Measurements from ENCODE around the gene C20orf96.
"Not testable (repeated sequence)": the region's sequence is repeated elsewhere in the genome, so short reads cannot be mapped to it uniquely, and the experiment has no call there.

Gene C20orf96, protein sequence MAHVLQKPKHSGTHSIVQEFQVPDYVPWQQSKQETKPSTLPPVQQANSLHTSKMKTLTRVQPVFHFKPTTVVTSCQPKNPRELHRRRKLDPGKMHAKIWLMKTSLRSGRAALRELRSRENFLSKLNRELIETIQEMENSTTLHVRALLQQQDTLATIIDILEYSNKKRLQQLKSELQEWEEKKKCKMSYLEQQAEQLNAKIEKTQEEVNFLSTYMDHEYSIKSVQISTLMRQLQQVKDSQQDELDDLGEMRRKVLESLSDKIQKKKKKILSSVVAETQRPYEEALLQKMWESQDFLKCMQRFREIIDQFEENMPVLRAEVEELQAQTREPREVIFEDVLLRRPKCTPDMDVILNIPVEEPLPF

DNA sequence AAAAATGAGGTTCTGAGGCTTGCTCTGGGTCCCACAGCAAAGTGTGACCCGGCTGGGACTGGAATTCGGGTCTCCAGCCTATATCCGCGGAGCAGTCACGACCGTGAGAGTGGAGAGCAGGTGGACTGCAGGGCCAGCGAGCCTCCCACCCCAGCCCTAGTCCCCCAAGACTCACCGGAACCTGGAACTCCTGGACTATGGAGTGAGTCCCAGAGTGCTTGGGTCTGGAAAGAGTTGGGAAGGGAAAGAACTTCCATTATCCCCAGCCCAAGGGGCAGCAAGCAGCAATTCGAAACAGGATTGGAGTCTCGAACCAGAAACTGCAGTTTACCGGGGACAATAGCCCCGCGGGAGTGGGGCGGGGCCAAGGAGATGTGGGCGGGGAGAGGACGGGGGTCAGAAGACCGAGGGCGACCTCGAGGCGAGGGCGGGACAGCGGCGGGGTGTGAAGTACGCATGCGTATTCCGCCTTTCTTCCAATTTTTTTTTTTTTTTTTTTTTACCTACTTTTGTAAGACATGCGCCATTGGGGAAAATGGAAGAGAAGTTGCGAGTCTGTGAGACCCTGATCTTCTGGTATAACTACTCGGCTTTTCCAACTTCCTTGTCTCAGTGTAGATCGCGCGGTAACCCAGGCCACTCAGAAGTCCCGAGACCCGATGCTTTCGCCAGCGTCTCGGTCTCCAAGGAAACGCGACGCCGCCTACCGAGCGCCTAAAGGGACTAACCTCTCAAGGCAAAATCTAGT, at the start of gene C20orf96:
TSS of gene C20orf96 (minus strand) at position 667 of the 748 bp plus-strand sequence. CDS start at position 527, 140 bp downstream.
- DNase-seq = peak; percentile 96

DNA sequence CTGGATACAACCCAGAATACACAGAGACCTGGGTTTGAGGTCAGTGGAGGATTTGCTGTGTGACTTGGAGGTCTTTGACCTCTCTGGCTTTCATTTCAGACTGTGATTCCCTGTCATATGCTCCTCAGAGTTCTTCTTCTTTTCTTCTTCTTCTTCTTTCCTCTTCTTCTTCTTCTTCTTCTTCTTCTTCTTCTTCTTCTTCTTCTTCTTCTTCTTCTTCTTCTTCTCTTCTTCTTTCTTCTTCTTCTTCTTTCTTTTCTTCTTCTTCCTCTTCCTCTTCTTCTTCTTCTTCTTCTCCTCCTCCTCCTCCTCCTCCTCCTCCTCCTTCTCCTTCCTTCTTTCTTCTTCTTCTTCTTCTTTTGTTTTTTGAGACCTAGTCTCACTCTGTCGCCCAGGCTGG, 45.5 kb upstream of the C20orf96 start:
- not testable (repeated sequence) for DNase-seq

DNA sequence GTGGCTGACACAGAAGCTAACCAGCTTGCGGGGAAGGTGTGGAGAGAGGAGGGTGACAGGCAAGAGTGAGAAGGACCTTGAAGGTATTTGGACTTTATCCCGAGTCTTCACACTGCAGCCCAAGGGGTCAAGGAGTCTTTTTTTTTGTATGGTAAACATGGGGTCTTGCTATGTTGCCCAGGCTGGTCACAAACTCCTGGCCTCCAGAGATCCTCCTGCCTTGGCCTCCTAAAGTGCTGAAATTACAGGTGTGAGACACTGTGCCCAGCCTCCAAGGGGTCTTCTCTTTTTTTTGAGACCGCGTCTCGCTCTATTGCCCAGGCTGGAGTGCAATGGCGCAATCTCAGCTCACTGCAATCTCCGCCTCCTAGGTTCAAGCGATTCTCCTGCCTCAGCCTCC, 44.0 kb upstream of the C20orf96 start:
- DNase-seq = no peak

DNA sequence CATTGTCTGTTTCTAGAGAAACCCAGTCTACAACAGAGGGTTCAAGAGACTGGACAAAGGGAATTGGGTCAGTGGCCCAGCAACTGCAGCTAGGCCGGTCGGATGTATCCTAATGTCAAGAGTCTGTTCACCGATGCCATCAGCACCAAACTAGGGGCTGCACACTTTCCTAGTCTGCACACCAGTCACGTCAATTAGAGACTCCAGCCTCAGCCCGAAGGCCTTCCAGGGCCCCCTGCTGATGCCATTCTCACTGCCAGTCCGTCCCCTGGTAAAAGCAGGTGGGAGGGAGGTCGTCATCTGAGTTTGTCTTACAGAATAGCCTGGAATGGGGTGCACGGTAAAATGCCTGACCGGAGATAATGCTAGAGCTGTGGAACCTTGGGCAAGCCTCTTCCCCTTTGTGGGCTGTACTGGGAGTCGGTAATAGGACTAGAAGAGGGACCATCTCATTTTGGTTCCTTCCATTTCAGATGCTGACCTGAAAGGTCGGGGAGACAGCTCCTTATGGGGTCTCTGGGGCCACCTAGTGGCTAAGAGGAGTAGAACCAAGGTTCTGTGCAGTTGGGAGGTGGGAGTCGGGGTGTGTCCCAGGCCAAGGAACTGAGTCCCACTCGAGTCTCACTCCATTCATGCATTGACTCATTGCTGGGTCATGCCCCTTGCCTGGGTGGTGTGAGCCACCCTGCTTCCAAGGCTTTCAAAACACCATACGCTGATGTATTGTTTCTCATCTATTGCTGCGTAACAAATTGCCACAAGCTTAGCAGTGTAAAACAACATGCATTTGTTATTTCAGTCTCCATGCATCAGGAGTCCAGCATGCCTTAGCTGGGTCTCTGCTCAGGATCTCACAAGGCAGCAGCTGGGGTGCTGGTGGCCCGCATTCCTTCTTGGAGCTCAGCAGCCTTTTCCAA, 39.9 kb upstream of the C20orf96 start:
- peak; percentile 77 for DNase-seq

DNA sequence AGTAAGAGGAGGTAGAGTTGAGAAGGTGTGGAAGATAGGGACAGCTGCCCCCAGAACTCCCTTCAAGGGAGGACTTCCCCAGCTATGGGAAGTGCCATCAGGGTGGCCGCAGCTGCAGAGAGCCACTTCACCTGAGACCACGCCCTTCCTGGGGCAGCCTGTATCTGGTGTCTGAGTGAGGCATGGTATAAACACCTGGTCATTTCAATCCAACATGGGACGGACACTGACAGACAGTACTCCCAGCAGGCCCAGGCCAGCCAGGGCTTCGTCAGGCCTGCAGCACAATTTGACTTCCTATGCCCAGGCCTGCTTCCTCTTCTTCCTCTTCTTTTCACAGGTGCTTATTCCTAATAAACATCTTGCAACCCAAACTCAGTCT, 39.3 kb upstream of the C20orf96 start:
- DNase-seq = no peak

DNA sequence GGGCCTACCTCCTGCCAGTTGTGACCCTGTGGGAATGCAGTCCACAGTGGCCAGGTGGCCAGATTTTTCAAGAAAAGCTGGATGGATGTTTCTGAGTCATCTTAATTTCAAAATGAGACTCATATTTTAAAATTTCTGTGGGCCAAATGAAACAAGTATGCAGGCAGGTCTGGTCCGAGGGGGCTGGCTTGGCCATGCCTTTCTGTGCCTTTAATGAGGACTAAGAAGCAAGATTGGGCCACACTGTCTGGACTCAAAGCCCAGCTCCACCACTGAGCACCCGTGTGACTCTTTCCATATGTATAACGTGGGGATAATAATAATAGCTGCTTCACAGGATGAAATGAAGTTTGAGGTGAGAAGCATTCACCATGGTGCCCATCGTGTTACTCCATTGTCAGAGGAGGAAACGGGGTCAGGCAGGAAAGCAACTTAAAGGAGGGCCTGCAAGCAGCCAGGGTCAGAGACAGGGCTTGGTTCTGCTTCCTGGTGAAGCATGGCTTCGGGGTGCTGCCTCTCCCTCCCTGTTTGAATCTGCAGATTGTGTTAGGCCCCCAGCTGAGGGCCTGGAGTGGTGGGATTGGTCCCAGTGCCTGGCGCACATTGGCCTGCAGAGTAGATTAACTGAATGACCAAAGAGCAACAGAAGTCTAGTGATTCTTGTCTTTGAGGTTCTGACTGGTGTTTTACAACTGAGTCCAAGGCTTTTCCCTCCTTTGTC, 38.6 kb upstream of the C20orf96 start:
- DNase-seq = no peak

DNA sequence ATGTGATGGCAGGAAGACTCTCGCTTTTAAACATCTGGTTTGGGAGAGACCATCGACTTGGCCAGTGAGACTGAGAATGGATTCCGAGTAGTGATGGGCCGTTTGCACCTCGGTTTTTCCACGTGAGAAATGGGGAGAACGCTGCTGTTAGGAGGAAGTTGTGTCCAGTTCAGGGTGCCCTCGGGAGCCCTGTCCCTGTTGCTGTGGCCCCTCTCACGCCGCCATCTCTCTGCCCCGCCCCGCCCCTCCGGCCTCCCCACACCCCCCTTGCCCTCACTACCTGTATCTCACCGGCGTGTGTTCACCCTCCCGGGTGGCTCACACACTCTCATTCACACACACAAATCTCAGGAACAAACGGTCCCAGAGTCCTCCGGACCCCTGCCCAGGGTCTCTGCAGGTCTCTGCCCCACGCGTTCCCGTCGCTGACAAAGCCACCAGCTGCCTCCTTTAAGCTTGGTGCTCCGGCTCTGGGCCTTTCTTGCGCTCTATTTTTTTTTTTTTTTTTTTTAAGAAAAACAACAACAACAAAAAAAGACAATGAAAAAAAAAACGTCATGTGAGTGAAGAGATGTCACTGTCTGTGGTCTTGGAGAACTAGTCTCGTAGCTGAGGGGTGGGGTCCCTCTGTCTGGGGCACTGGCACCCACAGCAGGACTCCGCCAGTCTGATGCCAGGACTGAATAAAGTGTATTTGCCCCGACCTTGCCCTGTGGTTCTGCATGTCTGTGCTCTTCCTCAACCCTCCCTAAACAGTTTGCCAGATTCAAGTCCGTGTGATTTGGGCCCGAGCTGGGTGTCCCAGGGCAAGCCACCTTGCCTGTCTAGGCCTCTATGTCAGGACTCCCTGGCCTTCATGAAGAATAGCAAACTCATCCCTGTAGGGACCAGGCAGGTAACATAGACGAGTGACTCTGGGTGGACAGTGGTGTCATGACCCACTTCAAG, 37.8 kb upstream of the C20orf96 start:
- DNase-seq = no peak

DNA sequence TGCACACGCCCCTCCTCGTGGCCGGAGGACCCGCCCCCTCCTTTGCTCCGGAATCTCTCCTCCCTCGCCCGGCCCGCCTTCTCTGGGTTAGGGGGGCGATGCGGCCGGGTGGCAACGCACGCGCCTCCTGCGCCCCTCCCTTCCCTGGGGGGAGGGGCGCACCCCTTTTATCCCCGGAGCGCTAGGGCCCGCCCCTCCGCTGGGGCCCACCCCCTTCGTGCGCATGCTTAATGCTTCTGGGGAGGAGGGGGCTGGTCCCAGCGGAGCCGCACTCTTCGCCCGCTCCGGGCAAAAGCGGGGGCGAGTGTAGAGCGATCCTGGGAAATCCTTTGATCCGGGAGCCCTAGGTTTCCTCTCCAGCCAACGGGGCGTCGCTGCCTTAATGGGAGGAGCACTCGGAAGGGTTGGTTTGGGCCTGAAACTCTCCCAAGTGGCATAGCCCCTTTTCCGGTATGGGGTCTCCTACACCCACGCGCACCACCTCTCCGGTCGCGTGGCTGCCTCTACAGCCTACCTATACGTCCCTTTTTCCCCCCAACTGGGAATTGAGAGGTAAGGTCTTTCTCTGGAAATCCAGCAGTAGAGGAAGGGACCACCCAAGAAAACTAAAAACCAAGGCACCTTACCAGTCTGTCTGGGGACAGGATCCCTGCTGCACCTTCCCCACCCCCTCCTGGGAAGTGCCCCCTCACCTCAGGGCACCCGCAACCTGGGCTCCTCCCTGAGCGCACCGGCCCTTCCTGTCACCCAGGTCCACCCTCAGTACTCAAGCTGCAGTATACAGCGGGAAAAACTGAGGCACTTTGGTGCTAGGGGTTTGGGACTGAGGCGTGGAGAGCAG, 36.9 kb upstream of the C20orf96 start:
- DNase-seq = peak; percentile 83

DNA sequence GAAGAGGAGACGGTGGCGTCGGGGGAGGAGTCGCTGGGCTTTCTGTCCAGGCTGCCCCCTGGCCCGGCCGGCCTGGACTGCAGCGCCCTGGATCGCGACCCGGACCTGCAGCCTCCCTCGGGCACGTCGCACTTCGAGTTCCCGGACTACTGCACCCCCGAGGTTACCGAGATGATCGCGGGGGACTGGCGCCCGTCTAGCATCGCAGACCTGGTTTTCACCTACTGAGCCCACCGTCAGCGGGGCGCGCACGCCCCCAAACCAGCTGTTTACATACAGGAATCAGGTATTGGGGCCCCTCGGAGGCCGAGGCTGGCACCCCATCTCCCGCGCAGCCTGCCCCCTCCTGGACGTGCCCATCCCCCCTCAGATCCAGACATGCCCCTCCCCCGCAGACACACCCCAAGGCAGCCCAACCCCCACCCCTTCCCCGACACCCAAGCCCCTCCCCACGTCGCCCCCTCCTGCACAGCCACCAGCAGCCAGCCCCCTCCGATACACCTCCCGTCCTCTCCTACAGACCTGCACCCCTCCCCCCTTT, 36.2 kb upstream of the C20orf96 start:
- DNase-seq = peak; percentile 51

DNA sequence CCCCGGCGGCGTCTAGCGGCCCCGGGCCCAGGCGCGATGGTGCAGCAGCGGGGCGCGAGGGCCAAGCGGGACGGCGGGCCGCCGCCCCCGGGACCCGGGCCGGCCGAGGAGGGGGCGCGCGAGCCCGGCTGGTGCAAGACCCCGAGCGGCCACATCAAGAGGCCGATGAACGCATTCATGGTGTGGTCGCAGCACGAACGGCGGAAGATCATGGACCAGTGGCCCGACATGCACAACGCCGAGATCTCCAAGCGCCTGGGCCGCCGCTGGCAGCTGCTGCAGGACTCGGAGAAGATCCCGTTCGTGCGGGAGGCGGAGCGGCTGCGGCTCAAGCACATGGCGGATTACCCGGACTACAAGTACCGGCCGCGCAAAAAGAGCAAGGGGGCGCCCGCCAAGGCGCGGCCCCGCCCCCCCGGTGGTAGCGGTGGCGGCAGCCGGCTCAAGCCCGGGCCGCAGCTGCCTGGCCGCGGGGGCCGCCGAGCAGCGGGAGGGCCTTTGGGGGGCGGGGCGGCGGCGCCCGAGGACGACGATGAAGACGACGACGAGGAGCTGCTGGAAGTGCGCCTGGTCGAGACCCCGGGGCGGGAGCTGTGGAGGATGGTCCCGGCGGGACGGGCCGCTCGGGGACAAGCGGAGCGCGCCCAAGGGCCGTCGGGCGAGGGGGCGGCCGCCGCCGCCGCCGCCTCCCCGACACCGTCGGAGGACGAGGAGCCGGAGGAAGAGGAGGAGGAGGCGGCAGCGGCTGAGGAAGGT, 35.5 kb upstream of the C20orf96 start:
- peak; percentile 76 for DNase-seq

DNA sequence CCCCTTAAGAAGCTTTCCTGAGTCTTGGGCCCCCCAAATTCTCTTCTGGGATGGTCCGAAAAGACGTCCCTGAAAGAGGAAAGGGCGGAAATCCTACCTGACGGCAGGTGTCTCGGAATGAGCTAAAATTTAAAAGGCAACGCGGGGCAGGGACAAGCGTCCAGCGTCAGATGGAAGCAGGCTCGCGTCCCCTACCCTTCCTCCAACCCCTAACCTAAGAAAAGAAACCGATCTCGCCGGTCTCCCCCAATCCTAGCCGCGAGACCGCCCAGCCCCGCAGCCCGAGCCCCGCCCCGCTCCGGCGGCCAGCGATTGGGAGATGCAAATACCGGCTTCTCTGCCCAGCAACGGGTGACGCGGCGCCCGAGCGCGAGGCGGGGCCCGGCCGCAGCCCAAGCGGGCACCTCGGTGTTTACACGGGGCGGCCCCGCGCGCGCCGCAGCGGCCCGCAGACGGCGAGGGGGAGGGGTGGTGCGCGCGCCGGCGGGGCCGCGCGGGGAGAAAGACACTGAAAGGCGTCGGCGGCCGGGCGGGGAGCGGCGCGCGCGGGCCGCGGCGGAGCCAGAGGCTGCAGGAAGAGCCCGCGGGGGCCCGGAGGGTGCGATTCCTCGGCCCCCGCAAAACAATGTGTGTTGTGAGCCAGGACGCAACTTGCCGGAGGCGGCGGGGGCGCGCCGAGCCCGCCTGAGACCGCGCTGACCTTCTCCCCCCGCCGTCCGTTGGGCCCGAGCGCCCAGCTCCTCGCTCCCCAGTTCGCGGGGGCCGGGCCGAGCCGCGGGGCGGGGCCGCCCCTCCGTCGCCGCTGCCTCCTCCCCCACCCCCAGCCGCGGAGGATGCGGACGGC, 34.7 kb upstream of the C20orf96 start, which contains the start of gene SOX12:
TSS of gene SOX12 (plus strand) at position 508 of the 844 bp plus-strand sequence. CDS start 373 bp downstream, outside the sequence.
- peak; percentile 97 for DNase-seq

DNA sequence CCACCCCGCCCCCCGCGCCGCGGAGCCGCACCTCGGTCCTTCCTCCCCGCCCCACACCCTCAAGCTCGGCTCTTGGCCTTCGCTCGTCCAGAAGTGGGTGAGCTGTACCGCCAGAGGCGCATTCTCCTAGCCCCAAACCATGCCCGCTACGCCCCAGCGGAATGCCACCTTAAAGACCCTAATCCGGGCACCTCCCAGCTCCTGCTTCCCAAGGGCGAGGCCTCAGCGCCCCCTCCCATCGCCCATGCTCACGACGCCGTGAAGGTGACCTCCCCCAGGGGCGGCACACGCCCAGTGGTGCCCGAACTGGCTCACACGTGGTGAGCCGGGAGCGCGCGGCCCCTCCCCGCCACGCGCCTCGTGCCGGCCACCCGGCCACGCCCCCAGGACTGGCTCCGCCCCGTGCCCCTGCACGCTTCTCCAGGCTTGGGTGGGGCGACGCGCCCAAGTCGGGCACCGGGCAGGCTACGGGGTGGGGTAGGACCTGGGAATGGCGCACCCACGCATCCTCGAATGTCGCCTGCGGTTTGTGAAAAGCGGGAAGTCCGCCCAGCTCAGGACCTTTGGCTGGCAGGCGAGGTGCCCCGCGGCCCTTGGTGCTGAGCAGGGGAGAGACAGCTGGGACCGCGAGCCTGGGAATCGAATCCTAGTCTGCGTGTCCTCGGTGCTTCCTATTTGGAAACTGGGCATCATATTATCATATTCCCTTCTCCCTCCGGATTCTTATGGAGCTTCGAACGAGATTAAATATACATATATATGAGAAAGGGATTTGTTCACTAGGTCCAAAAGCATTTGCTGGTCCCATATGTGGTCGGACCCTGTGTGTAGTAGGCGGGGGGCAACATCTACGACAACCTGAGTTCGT, 33.9 kb upstream of the C20orf96 start:
- DNase-seq = peak; percentile 97

DNA sequence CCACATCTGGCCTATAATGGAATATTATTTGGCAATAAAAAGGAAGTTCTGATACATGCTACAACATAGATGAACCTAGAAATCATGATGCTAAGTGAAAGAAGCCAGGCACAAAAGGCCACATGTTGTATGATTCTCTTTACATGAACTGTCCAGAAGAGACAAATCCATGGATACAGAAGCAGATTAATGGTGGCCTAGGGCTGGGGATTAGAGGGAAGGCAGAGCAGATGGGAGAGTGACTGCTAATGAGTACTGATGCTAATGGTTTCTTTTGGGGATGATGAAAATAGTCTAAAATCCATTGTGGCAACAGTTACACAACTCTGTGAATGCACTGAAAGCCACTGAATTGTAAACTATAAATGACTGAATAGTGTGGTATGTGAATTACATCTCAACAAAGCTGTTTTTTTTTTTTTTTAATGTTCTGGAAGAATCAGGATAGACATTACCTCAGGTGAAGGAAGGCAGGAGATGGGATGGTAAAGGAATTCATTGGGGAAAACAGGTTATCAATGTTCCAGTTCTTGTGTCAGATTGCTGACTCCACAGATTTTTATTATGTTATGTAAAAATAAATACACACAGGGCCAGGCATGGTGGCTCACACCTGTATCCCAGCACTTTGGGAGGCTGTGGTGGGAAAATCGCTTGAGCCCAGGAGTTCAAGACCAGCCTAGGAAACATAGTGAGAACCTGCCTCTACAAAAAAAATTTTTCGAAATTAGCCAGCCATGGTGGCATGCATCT, 25.9 kb upstream of the C20orf96 start:
- DNase-seq = no peak

DNA sequence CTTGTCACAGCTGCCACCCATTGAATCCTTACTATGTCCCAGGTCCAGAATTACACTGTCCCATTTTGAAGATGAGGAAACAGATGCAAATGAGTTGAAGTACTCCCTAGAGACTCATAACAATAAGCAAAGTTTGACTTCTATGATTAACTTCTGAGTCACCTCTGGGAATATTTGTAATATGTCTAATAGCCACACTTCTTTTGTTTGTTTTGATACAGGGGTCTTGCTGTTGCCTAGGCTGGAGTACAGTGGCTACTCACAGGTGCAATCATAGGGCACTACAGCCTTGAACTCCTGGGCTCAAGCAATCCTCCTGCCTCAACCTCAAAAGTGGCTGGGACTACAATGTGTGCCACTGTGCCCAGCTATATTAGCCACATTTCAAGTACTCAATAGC, 23.4 kb upstream of the C20orf96 start:
- DNase-seq = no peak

DNA sequence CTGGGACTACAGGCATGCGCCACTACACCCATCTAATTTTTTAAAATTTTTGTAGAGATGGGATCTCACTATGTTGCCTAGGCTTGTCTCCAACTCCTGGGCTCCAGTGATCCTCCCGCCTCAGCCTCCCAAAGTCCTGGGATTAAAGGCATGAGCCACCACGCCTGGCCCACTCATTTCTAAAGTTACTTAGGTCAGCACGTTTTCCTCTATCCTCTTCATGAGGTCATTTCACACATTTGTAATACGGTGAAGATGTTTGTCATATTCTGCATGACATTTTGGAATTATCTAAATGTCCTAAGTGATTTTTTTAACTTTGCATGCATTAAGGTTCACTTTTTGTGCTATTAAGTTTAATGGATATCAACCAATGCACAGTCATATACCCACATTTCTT, 22.9 kb upstream of the C20orf96 start:
- DNase-seq = no peak

DNA sequence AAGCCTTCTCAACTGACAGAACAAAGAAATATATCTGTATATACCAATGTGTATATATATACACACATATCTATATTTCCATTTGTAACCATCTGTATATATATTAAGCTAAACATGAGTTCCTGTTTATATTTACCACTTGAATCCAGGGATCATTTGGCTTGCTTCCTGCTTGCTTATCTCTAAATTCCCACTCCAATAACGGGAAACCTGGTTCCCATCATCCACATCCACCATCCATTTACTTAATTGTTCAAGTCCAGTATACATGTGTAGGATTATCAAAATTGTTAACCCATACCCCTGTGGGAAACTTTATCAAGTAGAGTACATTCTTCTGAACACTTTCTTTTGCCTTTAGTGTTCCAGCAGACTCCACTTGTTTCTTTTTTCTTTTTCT, 22.3 kb upstream of the C20orf96 start:
- no peak for DNase-seq
